GM18951 (cell line): ENCODE measurements around the gene PHF21B.

Experiments
- POLR2A ChIP-seq: IDR thresholded peaks from 4 replicates; pipeline ENCODE4 v1.6.1; 2011; ENCODE audit warnings: mild to moderate bottlenecking; ENCODE audit not compliant: insufficient read length, insufficient read depth; ENCODE audit errors: extremely low read depth
- in situ Hi-C: fragments of 300-500 bp; cut with MboI; formaldehyde crosslinking; loops from one replicate; pipeline ENCODE4 v1.12.0; 2022; ENCODE audit warnings: low sequenced_read_pairs, mixed read lengths, inconsistent platforms; ENCODE audit not compliant: unreplicated experiment

Gene PHF21B

GRCh38 chr22:44895296-44896055 is 114.3 kb downstream of the PHF21B start:
- in situ Hi-C loops = no loop called here
- no peak for TF ChIP-seq POLR2A

GRCh38 chr22:44894782-44895181 is 115.0 kb downstream of the PHF21B start:
- TF ChIP-seq POLR2A = no peak
- in situ Hi-C loops = no loop called here

GRCh38 chr22:44894321-44894720 is 115.5 kb downstream of the PHF21B start:
- no peak for TF ChIP-seq POLR2A
- in situ Hi-C loops = no loop called here

- in situ Hi-C loops = no loop called here
- TF ChIP-seq POLR2A = no peak
Observed at GRCh38 chr22:44893731-44894080, 116.1 kb downstream of the PHF21B start.

GRCh38 chr22:44892803-44893730 is 116.7 kb downstream of the PHF21B start:
- in situ Hi-C loops = no loop called here
- no peak for TF ChIP-seq POLR2A

GRCh38 chr22:44892243-44892642 is 117.6 kb downstream of the PHF21B start:
- in situ Hi-C loops = no loop called here
- TF ChIP-seq POLR2A = no peak

- in situ Hi-C loops = no loop called here
- TF ChIP-seq POLR2A = no peak
Observed at GRCh38 chr22:44891791-44892190, 118.0 kb downstream of the PHF21B start.

- TF ChIP-seq POLR2A = no peak
- in situ Hi-C loops = no loop called here
Observed at GRCh38 chr22:44891293-44891747, 118.5 kb downstream of the PHF21B start.

- in situ Hi-C loops = no loop called here
- no peak for TF ChIP-seq POLR2A
Observed at GRCh38 chr22:44890416-44891292, 119.2 kb downstream of the PHF21B start.

- in situ Hi-C loops = no loop called here
- no peak for TF ChIP-seq POLR2A
Observed at GRCh38 chr22:44889255-44889878, 120.4 kb downstream of the PHF21B start.

GRCh38 chr22:44888491-44889254 is 121.1 kb downstream of the PHF21B start:
- in situ Hi-C loops = no loop called here
- TF ChIP-seq POLR2A = no peak

- TF ChIP-seq POLR2A = no peak
- in situ Hi-C loops = no loop called here
Observed at GRCh38 chr22:44887941-44888366, 121.9 kb downstream of the PHF21B start.
